NCI-H146 treated with DMSO at 0.1 percent for 48 hours (cell line): Measurements from ENCODE around the gene ATP5F1A.
"Not testable (repeated sequence)": the region's sequence is repeated elsewhere in the genome, so short reads cannot be mapped to it uniquely, and the experiment has no call there.

ENCODE experiments used
- DNase-seq: peaks from one replicate; lab custom pipeline; 2025; ENCODE audit not compliant: unreplicated experiment; lab: John Stamatoyannopoulos, UW

The ATP5F1A gene

GRCh38 chr18:46097801-46098615 lies at the start of gene ATP5F1A:
Gene ATP5F1A, minus strand, starts transcription at chr18:46098296. Its CDS starts 65 bp downstream, at chr18:46098231.
- DNase-seq = peak; percentile 91

DNA sequence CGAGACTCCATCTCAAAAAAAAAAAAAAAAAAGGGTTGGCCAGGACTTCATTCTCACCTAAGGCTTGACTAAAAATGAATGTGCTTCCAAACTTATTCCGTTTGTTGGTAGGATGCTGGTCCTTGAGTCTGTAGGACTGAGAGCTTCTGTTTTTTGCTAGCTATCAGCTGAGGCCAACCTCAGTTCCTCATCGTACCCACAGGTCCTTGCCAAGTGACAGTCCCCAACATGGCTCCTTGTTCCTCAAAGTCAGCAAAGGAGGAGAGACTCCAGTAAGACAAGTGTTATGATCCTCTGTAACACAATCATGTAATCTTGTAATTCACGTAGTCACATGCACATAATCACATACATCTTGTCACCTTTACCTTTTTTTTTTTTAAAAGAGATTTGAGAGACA lies 43.1 kb upstream of the ATP5F1A start:
- DNase-seq = no peak

- no peak for DNase-seq
Measured at GRCh38 chr18:46140173-46140572, 42.1 kb upstream of the ATP5F1A start.

GRCh38 chr18:46134920-46135675 lies 37.0 kb upstream of the ATP5F1A start:
- no peak for DNase-seq

DNA sequence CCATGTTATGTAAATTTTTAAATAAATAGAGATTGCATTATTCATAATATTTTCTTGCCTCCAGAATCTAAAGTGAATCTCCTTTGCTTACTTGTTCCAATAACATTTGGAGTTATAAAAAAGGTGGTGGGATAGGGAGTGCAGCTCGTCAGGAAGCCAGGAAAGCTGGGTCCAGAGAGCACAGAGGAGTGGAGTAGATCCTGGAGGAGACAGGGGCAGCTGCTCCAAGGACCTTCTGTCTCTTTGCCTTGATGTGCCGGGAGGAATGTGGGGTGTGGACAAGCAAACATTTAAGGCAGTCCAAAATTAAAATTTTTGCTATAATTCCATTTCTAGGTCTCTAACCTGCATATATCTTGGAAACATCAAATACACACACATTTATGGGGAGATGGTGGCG lies 35.4 kb upstream of the ATP5F1A start:
- DNase-seq = no peak

DNA sequence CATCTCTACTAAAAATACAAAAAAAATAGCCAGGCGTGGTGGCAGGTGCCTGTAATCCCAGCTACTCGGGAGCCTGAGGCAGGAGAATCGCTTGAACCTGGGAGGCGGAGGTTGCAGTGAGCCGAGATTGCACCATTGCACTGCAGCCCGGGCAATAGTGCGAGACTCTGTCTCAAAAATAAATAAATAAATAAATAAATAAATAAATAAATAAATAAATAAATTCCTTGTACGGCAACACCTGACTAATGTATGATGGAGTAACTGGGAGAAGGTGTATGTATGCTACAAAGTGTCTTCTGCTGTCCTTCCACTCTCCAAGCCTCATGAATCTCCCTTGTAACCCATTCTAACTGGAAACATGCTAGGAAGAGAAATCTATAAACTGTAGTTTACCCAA lies 32.5 kb upstream of the ATP5F1A start:
- DNase-seq = not testable (repeated sequence)

DNA sequence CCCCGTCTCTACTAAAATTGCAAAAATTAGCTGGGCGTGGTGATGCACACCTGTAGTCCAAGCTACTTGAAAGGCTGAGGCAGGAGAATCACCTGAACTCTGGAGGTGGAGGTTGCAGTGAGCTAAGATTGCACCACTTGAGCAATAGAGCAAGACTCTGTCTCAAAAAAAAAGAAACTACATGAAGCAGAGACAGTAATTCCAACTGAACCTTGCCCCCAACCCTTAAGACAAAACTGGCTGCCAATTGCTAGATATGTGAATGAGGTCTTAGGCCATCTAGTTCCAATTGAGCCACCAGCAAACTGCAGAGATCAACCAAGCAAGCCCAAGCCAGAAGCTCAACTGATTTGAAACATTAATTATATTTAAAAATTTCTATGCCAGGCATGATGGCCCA lies 32.0 kb upstream of the ATP5F1A start:
- DNase-seq = no peak

- not testable (repeated sequence) for DNase-seq
Measured at GRCh38 chr18:46126625-46127024, 28.5 kb upstream of the ATP5F1A start.

DNA sequence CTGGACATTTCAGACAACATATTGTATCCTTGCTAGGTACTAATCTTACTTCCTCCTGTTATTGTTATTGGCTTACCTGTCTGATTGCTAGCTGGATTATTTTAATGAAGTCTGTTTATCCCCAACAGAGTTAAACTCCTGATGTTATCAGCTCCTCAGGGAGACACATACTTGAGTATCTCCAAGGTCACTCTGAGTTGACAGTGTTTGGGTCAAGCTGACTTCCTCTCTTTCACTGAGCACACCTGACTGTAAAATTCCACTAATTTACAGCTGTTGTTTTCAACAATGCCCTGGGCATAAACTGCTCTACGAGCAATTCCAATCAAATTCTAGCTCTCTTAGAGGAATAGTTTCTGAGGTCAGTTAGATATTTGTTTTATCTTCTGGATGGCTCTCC lies 15.7 kb upstream of the ATP5F1A start:
- no peak for DNase-seq

DNA sequence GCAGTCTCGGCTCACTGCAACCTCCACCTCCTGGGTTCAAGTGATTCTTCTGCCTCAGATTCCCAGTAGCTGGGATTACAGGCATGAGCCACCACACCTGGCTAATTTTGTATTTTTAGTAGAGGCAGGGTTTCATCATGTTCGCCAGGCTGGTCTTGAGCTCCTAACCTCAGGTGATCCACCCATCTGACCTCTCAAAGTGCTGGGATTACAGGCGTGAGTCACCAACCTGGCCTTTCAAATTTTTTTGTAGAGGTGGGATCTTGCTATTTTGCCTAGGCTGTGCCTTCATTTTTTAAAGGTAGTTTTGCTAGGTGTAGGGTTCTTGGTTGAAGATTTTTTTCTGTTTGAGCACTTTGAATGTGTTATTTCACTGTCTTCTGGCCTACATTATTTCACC lies 12.3 kb upstream of the ATP5F1A start:
- no peak for DNase-seq

DNA sequence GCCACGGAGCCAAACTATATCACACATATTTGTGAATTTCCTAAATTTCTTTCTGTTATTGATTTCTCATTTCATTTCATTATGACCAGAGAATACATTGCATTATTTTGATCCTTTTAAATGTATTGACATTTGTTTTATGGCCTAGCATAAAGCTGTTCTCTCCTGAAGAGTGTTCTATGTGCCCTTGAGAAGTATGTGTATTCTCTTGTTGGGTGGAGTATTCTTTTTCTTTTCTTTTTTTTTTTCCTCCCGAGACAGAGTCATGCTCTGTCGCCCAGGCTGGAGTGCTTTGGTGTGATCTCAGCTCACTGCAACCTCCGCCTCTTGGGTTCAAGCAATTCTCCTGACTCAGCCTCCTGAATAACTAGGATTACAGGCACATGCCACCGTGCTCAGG lies 11.3 kb upstream of the ATP5F1A start:
- no peak for DNase-seq

GRCh38 chr18:46104128-46104911 lies 6.2 kb upstream of the ATP5F1A start, which contains the start of gene HAUS1:
Gene HAUS1, plus strand, starts transcription at chr18:46104385. Its CDS starts 27 bp downstream, at chr18:46104412.
- peak; percentile 96 for DNase-seq

GRCh38 chr18:46099463-46099862 lies 1.4 kb upstream of the ATP5F1A start:
- DNase-seq = no peak

DNA sequence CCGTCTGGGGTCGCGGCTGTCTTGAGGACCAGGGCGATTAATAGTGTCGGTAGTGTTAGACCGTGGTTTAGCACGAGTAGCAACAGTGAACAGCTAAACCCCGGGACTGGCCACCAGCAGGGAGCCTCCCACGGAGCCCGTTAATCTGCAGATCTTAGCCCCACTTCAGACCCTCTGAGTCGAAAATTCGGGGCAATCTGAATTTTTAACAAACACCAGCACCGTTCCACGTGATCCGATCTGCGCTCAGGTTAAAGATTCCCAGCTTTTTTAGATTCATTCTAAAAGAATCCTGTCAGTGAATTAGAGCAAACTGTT lies 479 bp upstream of the ATP5F1A start:
- peak; percentile 70 for DNase-seq

GRCh38 chr18:46097431-46097800 lies 680 bp downstream of the ATP5F1A start:
- DNase-seq = no peak

DNA sequence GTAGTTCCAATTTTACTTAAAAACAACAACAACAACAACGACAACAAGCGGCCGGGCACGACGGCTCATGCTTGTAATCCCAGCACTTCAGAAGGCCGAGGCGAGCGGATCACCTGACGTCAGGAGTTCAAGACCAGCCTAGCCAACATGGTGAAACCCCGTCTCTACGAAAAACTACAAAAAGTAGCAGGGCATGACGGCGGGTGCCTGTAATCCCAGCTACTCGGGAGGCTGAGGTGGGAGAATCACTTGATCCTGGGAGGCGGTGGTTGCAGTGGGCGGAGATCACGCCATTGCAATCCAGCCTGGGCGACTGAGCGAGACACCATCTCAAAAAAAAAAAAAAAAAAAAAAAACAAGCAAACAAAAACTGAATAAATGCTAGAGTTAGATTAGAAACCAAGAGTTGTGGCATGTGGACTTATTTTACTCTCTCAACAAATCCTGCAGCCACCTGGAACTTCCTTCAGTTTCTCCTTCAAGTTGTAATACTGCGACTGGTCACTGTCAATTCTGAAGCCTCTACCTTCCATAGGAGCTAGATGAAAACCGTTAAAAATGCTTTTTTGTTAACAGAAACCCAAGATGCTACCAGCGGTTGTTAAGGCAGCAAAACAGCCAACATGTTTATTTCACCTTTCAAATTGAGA lies 1.3 kb downstream of the ATP5F1A start:
- no peak for DNase-seq

DNA sequence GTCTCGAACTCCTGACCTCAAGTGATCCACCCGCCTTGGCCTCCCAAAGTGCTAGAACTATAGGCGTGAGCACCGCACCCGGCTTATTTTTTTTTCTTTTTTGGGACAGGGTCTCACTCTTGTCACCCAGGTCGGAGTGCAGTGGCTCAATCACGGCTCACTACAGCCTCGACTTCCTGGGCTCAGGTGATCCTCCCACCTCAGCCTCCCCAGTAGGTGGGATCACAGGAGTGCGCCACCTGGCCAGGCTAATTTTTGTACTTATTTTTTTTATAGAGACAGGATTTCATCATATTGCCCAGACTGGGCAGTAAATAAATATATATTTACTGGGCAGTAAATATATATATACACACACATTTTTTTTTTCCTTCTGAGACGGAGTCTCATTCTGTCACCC lies 2.6 kb downstream of the ATP5F1A start:
- no peak for DNase-seq

DNA sequence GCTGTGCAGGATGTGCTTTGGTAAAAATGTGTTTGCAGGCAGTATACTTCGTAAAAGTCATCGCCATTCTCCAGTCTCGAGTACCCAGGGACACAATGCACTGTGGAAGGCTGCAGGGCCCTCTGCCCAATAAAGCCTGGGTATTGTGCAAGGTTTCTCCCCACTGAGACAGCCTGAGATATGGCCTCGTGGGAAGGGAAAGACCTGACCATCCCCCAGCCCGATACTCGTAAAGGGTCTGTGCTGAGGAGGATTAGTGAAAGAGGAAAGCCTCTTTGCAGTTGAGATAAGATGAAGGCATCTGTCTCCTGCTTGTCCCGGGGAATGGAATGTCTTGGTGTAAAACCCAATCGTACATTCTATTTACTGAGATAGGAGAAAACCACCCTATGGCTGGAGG lies 9.6 kb downstream of the ATP5F1A start:
- DNase-seq = not testable (repeated sequence)

DNA sequence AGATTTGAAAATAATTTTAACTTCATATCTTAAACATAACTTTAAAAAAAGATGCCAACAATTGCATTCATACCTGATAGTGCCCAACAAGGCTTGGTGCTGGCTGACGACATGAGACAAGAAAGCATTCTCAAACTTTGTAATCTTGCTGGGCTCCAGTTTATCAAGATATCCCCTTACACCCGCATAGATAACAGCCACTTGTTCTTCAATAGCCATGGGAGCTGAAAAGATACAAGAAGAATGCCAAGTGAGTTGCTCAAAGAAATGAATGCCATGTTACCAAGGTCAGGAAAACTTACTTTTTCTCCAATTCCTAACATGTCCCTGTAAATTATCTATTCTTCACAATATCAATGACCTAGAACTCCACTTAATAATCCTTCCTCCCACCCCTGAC lies 13.7 kb downstream of the ATP5F1A start:
- no peak for DNase-seq

GRCh38 chr18:46080156-46080555 lies 17.9 kb downstream of the ATP5F1A start:
- no peak for DNase-seq

DNA sequence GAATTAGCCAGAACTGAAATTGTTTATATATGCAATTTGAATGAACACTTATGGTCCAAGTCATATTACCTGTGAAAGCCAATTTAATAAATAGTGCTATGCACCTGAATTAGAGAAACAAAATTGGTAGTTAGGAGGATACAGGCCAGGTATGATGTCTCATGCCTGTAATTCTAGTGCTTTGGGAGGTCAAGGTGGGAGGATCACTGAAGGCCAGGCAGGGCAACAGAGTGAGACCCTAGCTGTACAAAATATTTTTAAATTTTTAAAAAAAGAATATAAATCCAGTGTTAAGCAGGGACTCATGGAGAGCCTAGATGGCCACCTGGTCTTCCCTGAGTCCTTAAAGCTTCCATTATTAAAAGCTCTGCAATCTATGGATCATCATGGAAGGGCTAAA lies 18.8 kb downstream of the ATP5F1A start:
- no peak for DNase-seq
